ENCODE data around the gene EIF4A3. TPM values are rescaled to one million over a fixed set of nuclear protein-coding genes. Genes with fewer than 3 reads are reported as not detected.

Gene EIF4A3
- total and polyA plus RNA-seq, 9 of the 15 experiments (the other 6 are each of a cell fraction or from before 2014, with no cell fraction given): 62.7 to 171 (median 127) TPM

DNA sequence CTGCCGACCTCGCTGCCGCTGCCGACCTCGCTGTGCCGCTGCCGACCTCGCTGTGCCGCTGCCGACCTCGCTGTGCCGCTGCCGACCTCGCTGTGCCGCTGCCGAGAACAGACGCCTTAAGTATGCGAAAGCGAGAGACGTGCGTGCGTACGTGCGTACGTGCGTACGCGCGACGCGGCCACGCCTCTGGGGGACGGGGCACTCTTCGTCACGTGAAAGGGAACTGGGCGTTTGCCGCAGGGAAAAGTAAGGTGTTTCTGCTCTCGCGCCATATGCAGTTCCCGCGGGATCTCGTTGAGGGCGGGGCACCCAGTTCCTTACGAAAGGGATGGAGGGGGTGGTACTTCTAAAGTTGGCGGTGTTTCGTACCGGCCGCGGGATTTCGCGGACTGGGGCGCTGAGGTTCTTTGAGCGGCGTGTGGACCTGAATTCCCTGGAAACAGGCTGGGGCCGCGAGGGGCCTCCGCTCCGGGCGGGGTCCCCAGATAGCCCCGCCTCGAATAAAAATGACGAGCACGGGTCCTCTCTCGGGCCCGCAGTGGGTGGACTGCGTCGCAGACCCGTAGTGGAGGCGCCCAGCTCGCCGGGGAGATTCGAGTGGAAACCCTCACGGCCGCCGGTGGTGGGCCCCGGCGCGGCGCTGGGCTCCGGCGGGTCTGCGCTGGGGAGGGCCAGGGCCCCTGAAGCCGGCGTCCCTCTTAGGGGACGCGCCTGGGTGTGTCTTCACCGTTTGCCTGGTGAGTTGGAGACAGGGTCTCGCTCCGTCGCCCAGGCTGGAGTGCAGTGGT, at the start of gene EIF4A3 (continued):
- TF ChIP-seq, protein P1, sequence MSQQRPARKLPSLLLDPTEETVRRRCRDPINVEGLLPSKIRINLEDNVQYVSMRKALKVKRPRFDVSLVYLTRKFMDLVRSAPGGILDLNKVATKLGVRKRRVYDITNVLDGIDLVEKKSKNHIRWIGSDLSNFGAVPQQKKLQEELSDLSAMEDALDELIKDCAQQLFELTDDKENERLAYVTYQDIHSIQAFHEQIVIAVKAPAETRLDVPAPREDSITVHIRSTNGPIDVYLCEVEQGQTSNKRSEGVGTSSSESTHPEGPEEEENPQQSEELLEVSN (IDR thresholded peaks at IDR 0.05; ENCODE audit: borderline replicate concordance in 1 of 2, extremely low read depth in 1 of 2, insufficient read depth in 1 of 2, insufficient read length in 1 of 2, low read depth in 1 of 2, low read length in 1 of 2, poor library complexity in 1 of 2, severe bottlenecking in 1 of 2): peak in 1 of 2 experiments; percentile 8
- no peak for TF ChIP-seq OTX1 (CRISPR knock-in tag; IDR thresholded peaks at IDR 0.05)
- TF ChIP-seq, protein P2, sequence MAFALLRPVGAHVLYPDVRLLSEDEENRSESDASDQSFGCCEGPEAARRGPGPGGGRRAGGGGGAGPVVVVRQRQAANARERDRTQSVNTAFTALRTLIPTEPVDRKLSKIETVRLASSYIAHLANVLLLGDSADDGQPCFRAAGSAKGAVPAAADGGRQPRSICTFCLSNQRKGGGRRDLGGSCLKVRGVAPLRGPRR (CRISPR knock-in tag; IDR thresholded peaks at IDR 0.05): no peak
- TF ChIP-seq ADNP (tag; IDR thresholded peaks at IDR 0.05): no peak
- no peak for TF ChIP-seq MXI1 (IDR thresholded peaks at IDR 0.05; ENCODE audit: low read depth, low read length)
- TF ChIP-seq, protein P3, sequence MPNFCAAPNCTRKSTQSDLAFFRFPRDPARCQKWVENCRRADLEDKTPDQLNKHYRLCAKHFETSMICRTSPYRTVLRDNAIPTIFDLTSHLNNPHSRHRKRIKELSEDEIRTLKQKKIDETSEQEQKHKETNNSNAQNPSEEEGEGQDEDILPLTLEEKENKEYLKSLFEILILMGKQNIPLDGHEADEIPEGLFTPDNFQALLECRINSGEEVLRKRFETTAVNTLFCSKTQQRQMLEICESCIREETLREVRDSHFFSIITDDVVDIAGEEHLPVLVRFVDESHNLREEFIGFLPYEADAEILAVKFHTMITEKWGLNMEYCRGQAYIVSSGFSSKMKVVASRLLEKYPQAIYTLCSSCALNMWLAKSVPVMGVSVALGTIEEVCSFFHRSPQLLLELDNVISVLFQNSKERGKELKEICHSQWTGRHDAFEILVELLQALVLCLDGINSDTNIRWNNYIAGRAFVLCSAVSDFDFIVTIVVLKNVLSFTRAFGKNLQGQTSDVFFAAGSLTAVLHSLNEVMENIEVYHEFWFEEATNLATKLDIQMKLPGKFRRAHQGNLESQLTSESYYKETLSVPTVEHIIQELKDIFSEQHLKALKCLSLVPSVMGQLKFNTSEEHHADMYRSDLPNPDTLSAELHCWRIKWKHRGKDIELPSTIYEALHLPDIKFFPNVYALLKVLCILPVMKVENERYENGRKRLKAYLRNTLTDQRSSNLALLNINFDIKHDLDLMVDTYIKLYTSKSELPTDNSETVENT (CRISPR knock-in tag; IDR thresholded peaks at IDR 0.05): no peak
- TF ChIP-seq POLR2G (IDR thresholded peaks at IDR 0.05; ENCODE audit: low read depth, low read length): peak; percentile 100
- peak; percentile 52; the same call in 1 of the 2 replicates for TF ChIP-seq HCFC1 (IDR thresholded peaks at IDR 0.05; ENCODE audit: low read depth, low read length)
- peak; percentile 17; the same call in 1 of the 2 replicates for TF ChIP-seq ETV5 (CRISPR knock-in tag; IDR thresholded peaks at IDR 0.05; ENCODE audit: low read depth)
- TF ChIP-seq COPS2 (conservative IDR thresholded peaks at IDR 0.05): no peak
- peak; percentile 72 for TF ChIP-seq TAF9B (IDR thresholded peaks at IDR 0.05; ENCODE audit: partially characterized antibody)
- TF ChIP-seq NRF1 (conservative IDR thresholded peaks at IDR 0.05 in 1 of 2, IDR thresholded peaks at IDR 0.05 in 1 of 2): peak; percentile 91 to 93
- TF ChIP-seq, protein P4, sequence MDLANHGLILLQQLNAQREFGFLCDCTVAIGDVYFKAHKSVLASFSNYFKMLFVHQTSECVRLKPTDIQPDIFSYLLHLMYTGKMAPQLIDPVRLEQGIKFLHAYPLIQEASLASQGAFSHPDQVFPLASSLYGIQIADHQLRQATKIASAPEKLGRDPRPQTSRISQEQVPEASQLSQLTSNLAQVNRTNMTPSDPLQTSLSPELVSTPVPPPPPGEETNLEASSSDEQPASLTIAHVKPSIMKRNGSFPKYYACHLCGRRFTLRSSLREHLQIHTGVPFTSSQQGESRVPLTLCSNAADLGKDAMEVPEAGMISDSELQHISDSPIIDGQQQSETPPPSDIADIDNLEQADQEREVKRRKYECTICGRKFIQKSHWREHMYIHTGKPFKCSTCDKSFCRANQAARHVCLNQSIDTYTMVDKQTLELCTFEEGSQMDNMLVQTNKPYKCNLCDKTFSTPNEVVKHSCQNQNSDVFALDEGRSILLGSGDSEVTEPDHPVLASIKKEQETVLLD (IDR thresholded peaks at IDR 0.05): peak; percentile 99
- TF ChIP-seq ESRRA (IDR thresholded peaks at IDR 0.05; ENCODE audit: borderline replicate concordance, low read depth): peak; percentile 62
- TF ChIP-seq, protein P5, sequence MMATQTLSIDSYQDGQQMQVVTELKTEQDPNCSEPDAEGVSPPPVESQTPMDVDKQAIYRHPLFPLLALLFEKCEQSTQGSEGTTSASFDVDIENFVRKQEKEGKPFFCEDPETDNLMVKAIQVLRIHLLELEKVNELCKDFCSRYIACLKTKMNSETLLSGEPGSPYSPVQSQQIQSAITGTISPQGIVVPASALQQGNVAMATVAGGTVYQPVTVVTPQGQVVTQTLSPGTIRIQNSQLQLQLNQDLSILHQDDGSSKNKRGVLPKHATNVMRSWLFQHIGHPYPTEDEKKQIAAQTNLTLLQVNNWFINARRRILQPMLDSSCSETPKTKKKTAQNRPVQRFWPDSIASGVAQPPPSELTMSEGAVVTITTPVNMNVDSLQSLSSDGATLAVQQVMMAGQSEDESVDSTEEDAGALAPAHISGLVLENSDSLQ (IDR thresholded peaks at IDR 0.05): peak; percentile 75
- no peak for TF ChIP-seq NR2F6 (CRISPR knock-in tag; IDR thresholded peaks at IDR 0.05)
- TF ChIP-seq HSF4 (CRISPR knock-in tag; IDR thresholded peaks at IDR 0.05; ENCODE audit: borderline replicate concordance): no peak
- TF ChIP-seq MTF1 (CRISPR knock-in tag; IDR thresholded peaks at IDR 0.05; ENCODE audit: borderline replicate concordance): no peak
- 0 out of 2 replicates have a peak, but pooled peaks have one; percentile 34 for TF ChIP-seq ELF1 (tag; IDR thresholded peaks at IDR 0.05)
- TF ChIP-seq PHF8 (IDR thresholded peaks at IDR 0.05; ENCODE audit: borderline replicate concordance, low read length): peak; percentile 96
- peak; percentile 21 for TF ChIP-seq SMAD1 (IDR thresholded peaks at IDR 0.05; ENCODE audit: low read depth, low read length, partially characterized antibody)
